Fibroblast of upper back skin (primary cell): Measurements from ENCODE around the gene DCN.
A peak's percentile ranks its signal among the peaks of the same experiment; 100 is the strongest.

Source experiments
- DNase-seq: peaks from one replicate; pipeline ENCODE4 v3.0.0-alpha.2; 2013

DCN gene

DNA sequence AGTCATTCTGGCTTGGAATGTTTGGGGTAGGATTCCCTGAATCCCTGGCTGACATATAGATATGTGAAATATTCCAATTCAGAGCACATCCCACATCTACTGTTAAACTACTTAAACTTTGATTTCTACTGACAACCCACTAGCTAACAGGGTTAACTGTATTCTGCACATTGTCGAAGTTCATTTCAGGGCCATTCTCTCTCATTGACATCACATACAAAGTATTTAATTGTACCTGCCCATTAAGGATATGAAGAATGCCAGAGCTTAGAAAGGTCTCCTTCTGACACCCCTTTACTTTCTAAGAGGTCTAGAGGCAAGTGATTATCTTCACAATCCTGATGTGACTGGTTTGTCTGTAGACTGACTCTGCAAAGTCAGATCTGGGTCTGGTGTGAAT is 2.8 kb upstream of the DCN start:
- no peak for DNase-seq

DNA sequence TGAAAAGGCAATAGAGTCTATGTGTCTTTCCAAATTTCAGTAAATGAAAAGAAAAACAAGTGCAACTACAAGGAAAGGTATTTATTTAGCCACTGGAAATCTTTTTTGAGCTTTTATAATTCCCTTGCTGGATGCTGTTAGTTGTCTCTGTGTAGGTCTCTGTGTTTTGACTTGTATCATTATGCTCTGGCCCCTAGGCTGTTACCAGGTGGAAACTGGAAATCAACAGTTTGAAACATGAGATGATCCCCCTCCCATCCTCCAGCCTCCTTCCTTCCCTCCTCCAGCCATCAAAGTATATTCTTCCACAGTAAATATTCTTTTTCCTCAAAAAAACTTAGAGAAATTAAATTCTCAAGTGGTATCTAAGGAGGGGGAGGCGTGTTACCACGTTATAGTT is 934 bp upstream of the DCN start:
- DNase-seq, result no peak

DNA sequence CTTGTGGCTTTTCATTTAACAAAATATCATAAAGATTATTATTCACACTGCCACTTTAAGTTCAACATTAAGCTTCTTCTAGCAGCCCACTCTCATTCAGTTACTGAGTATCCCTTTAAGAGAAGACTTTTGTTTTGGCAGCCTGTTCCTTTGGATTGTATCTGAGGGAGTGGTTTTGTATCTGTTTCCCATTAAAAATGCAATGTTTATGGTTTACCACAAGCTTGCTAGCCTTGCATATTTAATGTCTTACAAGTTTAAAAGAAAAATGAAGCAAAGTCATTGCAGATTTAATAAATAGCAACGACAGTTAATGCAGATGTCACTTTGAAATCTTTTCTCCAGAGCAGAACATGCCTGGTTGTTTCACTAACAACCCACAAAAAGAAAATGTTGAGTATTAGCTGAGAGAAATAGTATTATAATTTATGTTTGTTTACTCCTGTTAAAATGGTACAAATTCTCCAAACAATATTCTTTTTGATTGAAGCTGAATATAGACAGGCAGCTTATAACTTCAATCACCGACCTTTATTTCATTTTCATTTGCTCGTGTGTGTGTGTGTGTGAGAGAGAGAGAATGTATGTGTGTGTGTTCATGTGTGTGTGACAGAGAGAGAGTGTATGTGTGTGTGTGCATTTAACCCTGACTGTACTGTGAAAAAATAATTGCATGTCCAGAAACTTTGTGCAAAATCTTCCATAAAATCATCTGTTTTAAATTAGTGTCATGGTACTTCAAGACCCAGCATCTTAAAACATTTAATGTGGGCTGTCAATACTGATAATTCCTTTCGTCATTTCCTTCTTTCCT is 1.8 kb downstream of the DCN start:
- DNase-seq, result peak; percentile 94

DNA sequence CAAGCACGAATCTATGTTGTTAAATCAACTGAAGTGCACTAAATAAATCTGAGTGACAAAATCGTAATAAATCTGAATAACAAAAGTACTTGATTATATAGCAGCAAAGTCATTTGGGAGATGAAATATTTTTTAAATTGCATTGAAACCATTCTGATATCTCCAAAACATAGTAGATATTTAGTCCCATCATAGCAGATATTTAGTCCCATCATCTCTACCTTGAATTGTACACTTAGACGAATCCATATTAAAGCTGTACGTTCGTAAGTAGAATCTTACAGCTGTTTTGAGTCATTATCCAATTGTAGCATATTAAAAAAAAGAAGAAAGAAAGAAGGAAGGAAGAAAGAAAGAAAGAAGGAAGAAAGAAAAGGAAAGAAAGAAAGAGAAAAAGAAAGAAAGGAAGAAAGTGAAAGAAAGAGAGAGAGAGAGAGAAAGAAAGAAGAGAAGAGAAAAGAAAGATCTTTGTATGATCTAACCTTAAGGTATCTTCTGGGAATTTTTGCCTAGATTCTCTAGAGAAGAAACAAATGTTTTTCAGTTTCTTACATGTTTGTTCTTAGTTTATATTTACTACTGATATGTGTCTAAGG is 2.6 kb downstream of the DCN start:
- DNase-seq, result no peak

DNA sequence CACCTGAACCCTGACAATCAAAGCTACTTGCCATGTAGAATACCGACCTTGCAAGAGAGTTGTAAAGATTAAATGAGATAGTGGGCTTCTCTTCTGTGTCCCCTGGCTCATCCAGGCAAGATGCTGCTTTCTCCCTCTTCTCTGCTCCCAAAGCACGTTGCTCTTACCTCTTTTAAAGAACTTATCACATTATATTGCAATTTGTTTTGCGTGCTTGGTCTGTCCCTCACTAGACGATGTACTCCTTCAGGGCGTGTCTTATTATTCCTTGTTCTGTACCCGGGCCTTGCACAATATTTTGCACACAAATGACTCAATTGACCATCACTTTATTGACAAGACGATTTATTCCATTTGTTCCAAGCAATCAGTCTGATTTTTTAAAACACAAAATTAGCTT is 3.3 kb downstream of the DCN start:
- DNase-seq, result no peak

DNA sequence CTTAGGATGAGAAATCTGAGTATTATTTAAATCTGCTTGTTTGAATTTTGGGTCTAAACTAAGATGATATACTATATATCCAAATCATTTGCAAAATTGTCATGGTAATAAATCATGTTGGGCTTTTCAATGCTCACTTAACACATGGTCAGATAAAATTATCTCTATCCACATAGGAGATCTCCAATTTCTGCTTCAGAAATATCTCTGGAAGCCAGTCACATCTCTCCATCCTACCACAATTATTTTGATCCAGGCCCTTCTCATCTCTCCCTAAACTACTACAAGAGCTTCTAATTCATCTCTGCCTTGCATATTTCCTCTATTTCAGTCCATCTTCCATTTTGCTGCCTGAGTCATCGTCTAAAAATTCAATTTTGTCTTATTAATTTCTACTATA is 3.8 kb downstream of the DCN start:
- peak; percentile 58 for DNase-seq

DNA sequence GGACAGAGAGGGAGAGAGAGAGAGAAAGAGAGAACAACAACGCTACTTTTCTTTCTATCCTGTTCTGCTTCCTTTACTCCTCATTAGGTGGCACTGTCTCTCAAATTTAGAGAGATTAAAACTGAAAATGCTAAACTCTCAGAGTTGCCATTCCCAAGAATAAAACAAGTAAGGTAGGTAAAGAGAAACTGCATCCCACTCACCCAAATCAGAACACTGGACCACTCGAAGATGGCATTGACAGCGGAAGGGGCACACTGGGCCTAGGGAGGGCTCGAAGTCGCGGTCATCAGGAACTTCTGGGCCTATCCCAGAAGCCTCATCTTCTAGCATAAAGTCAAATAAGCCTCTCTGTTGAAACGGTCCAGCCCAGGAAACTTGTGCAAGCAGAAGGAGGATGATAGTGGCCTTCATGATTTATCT is 4.5 kb downstream of the DCN start:
- peak; percentile 70 for DNase-seq

DNA sequence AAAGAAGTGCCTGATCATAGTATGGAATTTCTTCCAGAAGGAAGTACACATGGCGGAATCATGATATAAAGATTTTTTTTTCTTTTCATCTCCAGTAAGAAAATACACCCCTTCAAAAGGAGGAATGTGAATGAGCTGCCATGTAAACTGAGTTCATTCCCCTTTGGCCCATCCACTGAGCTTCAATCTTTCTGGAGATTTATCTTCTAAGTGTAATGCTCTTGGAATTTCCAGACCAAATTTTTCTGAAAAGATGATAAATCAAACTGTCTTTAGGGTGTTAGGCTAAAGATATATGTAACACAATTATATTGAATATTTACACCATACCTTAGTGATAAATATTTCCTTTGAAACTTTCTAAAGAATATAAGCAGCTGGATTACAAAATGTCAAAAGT is 5.2 kb downstream of the DCN start:
- DNase-seq, result peak; percentile 86

DNA sequence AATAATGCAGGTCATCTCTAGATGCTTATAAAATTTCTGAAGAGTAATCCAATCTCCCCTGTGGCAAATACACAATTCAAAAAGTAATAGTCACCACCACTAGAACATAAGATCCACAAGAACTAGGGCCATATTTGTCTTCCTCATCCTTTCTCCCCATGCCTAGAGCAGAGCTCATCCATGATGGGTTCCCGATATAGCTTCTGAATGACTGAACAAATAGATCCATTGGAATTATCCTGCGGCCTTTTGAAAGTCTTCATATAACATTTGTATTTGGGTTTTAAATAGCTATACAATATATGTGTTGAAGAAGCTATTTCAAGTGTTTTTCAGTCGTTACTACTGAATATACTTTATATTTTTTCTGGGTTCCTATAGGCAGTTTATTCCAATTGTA is 5.7 kb downstream of the DCN start:
- DNase-seq, result no peak

DNA sequence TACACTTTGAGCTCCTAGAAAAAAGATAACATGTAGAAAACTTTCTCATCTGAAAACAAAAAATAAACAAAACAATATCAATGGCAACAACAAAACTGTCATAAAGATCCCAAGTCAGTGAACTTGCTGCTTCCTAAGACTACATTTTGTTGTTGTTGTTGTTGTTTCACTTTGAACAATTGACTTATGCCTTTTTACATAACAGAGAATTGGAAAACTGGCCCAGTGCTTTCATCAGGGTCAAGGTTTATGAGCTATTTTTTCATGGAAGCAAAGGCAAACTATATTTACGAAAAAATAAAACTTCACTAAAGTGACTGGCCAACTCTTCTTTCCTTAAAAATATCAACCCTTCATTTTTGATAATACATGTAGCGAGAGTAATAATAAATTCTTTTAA is 6.3 kb downstream of the DCN start:
- no peak for DNase-seq

DNA sequence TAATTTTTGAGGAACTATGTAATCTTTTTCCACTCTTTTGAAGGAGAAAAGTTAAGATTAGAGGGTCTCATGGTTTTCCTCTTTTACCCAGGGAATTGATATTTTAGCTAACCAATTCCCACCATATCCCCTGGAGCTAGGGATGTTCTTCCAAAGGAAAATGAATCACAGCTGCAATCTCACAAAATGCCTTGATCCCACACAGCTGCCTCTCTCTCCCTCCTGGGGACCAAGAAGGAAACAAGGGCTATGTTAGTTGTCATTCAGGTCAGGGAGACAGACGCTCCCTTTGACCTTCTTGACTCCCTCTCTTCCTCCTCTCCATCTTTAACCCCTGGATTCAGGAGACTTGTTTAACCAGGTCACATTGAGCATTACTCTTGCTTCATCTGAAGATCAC is 9.5 kb downstream of the DCN start:
- no peak for DNase-seq

DNA sequence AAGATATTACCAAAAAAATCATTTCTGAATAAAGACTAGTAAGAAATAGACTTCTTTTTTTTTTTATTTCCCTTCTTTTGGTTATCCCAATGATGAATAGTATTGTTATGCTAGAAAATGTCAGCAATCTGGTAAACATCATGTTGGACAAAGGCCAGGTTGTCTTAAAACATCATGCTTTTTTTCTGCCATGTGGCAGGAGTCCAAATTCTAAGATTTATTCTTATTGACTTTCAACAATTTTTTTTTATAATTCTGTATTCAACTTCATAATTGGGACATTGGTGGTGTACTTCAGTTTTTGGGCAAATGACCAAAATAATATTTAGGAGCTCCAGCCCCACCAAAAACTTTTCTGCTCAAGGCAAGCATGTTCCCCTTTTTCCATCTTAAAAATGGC is 10.5 kb downstream of the DCN start:
- DNase-seq, result no peak

DNA sequence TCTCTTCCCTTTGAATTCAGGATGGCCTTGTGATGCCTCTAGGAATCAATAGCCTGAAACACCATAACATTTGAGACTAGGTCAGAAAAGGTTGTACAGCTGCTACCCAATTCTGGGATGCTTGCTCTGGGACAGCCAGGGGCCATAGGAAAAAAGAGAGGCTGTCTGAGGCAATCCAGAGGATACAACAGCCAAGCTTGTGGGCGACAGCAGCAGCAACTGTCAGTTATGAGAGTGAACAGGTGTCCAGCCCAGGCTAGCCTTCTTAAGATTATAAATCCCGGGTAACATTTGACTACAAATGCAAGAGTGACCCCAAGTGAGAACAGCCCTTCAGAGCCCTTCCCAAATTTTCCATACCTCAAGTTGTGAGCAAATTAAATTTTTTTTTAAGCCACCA is 11.1 kb downstream of the DCN start:
- DNase-seq, result no peak

DNA sequence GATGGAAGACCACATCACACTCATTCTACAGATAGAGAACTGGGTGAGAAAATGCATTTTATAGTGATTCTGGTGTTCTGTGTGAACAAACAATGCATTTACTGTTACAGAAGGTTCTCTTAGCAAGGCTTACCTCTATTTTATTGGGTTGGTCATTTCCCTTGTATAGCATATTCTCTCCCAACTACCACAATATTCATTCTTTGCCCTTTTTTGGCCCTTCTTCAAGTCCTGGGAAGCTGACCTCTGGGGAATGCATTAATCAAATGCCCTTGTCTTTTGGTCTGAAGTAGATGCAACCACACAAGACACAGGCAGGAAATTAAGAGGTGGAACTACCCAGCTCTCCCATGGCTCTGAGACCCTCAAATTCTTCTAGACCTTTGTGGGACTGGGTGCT is 19.5 kb downstream of the DCN start:
- no peak for DNase-seq

DNA sequence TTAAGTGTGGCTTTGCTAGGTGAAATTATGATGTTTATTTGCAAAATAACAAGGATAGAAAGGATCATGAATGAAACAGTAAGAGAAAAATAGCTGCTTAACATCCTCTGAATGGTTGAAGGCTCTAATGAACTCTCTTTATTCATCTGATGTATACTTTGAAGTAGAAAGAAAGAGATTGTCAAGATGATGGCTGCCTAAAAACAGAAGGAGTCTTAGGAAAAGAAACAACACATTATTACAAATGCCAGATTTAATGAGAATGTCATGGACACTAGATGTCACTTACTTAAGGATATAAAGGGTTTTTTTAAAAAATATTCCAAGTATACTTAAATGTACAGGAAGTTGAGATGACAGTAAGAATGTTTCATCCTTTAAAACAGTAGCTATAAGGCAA is 21.6 kb downstream of the DCN start:
- no peak for DNase-seq

DNA sequence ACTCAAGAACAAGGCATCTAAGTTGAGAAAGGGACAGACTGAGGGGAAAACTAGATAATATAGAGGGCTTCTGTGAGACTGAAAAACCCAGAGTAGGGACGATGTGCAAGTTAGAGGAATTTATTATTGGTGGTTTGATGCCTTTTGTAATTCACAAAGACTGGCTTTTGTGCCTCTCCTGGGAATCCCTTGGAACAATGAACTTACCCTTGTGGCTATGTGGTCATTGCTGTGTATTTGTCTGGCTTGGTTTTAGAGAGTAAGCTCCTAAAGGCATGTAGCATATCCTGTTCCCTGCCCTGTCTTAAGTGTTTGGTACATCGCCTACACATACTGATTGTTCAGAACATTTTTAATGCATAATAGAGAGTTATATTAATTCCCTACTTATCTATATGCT is 26.6 kb downstream of the DCN start:
- DNase-seq, result no peak

DNA sequence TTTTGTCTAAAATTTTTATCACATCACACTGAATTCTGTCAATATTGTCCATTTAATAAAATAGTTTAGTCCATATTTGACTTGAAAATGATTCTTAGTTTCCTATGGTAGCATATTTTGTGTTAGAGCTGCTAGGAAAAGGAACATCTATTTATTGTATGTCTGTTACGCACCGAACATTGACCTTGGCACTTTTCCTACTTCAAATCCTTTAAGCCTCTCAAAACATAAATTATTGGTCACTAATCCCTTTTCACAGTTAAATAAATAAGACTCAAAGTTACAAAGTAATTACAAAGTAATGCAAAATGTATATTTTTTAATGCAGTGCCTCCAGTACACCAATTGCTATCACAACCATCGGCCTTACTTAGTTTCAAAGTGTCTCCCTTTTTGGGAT is 28.5 kb downstream of the DCN start:
- no peak for DNase-seq

DNA sequence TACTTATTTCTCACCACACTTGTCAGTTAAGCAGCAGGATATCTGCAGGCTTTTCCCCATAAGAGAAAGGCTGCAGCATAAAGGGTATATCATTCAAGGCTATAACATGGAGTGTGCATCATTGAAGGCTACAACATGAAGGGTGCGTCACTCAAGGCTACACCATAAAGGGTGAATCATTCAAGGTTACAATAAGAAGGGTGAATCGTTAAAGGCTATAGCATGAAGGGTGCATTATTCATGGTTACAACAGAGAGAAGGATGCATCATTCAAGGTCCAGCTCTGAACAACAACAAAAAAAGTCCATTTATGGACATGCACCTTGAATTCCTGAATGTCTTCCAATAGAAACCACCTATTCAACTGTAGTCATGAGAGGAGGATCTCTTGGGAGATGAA is 38.6 kb downstream of the DCN start:
- DNase-seq, result peak; percentile 71

DNA sequence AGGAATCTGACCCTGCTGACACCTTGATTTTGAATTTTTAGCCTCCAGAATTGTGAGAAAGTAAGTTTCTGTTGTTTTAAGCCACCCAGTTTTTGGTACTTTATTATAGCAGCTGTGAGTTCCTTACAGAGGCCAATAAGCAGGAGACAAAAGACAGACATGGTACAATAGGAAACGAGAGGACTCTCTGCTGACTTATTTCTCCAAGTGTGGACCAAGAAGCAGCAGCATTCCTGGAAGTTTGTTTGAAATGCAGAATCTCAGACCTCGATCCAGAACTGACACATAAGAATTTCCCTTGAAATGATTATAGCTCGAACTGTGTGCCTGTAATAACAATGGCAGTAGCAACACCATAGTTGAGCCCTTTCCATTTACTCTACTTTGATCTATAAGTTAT is 39.4 kb downstream of the DCN start:
- no peak for DNase-seq

DNA sequence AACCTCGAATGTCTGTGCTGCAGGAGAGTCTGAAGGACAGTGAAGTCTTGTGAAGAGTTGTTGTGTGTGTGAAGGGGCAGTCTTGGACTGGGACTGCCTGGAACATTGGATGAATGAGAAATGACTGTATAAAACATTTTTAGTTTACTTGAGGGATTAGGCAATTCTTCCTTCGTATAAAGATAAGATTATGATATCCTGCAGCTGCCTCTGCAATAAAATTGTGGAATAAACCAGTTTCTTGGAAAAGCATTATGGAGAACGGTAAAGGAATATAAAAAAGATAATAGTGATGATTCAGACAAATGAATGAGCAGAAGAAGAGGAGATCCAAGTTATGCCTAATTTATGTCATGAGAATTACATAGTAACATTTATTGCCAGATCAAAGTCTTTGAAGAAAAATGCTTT is 40.4 kb downstream of the DCN start:
- DNase-seq, result peak; percentile 49

DNA sequence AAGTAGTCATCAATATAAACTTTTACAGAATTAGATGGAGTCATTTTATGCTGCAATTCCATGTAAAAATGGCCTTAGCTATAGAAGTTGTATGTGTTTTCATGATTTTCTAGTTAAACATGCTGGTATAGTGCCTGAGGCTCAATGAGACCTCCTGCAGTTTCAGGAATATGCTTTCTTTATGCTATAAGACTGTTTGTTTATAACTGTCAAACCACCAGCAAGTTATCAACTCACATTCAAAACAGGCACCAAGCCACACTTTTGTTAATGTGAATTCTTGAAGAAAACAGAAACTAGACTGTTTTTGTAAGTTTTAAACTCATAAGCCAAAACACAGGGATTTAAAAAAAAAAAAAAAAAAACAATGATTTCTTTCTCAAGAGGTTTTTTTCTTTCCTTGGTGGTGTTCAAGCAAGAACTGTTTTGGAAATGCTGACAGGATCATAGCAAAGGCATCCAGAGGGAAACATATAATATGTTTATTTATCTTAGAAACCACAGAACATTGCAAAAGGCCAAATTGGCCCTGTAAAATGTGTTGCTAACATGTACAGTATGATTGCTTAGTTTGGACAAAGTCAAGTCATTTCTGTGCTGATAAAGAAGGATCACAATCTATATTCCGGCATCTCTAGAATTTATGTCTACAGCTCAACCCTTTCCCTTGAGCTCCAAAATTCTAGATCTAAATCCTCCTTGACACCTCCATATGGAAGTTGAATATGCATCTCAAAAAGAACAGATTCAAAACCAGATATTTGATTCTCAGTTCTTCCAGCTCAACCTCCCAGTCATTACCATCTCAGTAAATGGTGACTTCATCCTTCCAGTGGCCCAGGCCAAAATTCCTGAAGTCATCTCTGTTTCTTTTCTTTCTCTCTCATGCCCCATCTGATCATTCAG is 42.3 kb downstream of the DCN start:
- DNase-seq, result peak; percentile 85

DNA sequence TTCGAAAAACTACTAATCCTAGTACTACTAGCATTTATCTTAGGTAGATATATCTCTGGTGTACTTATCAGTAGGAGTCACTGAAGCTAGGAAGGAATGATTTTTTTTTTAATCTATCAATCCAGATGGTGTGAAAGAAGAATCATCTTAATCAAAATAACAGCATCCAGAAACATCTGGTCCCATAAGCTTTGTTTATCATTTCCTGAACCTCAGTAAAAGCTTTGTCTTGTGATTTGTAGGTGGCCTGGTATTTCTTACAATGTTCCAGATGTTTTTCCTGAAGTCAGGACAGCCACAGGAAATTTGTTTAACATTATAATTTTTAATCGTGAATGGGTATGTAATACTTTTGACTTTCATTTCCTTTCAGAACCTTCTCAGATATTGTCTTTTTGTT is 43.3 kb downstream of the DCN start:
- peak; percentile 58 for DNase-seq

DNA sequence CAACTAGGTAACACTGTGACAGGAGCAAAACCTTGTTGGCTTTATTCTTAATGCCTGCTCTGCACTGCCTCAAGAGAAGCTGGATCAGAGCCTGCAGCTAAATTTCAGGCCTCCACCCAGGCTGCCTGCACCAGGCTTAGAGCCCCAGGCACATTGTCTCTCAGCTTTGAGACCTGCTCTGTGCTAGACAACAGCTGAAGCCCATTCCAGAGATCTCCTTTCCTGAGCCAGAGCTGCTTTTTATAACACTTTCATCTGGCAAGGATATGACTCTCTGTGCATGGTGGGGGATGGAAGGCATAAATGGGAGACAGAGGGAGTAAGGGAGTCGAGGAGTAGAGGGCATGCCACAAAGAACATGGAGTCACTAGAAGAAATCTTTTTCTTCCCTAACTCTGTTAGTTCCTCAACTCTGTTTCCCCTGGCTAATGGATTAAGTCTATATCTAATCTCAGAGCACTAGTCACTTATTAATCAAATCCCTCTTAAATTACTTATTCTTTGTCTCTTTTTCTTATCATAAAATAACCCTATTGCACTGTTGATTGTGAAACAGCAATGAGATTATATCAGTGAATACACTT is 44.2 kb downstream of the DCN start:
- peak; percentile 55 for DNase-seq

DNA sequence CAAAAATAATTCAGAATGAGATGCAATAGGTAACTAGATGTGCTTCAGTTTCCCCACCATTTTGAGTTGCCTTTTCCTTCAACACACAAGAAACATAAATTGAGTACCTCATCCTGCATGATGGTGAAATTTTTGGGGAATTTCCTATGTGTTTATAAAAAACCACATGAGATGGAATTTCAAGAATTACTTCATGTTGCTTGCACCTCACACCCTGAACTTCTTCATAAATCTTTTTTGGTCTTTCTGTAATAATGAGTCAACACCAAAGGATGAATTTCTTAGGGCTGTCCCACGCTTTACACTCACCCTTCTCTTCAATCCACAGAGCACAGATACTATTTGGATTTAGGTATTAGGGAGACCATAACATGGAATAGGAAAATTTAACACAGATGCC is 48.7 kb downstream of the DCN start:
- DNase-seq, result peak; percentile 94
